ENCODE results near the gene STPG4.

DNA sequence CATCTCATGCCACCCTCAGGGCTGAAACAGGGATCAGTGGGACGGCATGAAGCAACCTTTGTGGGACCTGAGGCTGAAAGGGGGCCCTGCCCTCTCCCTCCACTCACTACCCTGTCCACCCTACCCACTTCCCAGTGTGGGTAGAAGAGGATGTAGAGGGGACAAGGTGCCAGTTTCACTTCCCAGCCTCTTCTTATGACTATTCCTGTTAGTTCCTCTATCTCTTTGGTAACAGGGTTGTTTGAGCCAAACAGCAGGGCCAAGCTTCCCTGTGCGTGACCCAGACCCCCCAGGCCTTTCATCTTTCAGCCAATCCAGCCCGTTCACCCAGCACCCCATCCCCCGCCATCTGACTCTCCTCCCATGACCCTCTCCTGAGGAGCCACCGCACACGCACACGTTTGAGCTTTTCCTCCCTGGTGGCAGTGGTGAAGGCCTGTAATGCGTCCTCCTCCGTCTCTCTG, 82.3 kb downstream of the STPG4 start:
- TF ChIP-seq, protein P1, sequence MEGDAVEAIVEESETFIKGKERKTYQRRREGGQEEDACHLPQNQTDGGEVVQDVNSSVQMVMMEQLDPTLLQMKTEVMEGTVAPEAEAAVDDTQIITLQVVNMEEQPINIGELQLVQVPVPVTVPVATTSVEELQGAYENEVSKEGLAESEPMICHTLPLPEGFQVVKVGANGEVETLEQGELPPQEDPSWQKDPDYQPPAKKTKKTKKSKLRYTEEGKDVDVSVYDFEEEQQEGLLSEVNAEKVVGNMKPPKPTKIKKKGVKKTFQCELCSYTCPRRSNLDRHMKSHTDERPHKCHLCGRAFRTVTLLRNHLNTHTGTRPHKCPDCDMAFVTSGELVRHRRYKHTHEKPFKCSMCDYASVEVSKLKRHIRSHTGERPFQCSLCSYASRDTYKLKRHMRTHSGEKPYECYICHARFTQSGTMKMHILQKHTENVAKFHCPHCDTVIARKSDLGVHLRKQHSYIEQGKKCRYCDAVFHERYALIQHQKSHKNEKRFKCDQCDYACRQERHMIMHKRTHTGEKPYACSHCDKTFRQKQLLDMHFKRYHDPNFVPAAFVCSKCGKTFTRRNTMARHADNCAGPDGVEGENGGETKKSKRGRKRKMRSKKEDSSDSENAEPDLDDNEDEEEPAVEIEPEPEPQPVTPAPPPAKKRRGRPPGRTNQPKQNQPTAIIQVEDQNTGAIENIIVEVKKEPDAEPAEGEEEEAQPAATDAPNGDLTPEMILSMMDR (IDR thresholded peaks at IDR 0.05) = no peak
- TF ChIP-seq POLR2AphosphoS5 (IDR thresholded peaks at IDR 0.05; ENCODE audit: insufficient read depth in 1 of 2, low read depth in 1 of 2) = no peak
